H9 (cell line): Measurements from ENCODE around the gene PLPP7. TPM values are rescaled to one million over a fixed set of nuclear protein-coding genes. Genes with fewer than 3 reads are reported as not detected.

ENCODE experiments used
- DNase-seq: peaks from one replicate; pipeline ENCODE4 v3.0.0-alpha.2; 2017
- H2AFZ ChIP-seq: one replicate; pipeline ENCODE4 v1.6.1; 2013; ENCODE audit warnings: mild to moderate bottlenecking, low read length, control low read depth, moderate library complexity
- H2AK5ac ChIP-seq: 2 replicates; pipeline ENCODE4 v1.6.1; 2013; ENCODE audit warnings: low read length, control low read depth, mixed read lengths; ENCODE audit not compliant: insufficient read length
- H2BK120ac ChIP-seq: one replicate; pipeline ENCODE4 v1.6.1; 2013; ENCODE audit warnings: low read depth, mild to moderate bottlenecking, low read length, control low read depth, inconsistent platforms; ENCODE audit not compliant: poor library complexity, severe bottlenecking
- H2BK12ac ChIP-seq: 2 replicates; pipeline ENCODE4 v1.6.1; 2013; ENCODE audit warnings: low read length, control low read depth, mixed read lengths, low read depth; ENCODE audit not compliant: insufficient read length
- H2BK15ac ChIP-seq: 2 replicates; pipeline ENCODE4 v1.6.1; 2013; ENCODE audit warnings: low read depth, low read length, control low read depth
- H2BK20ac ChIP-seq: one replicate; pipeline ENCODE4 v1.6.1; 2013; ENCODE audit warnings: low read depth, mild to moderate bottlenecking, low read length, control low read depth, inconsistent platforms; ENCODE audit not compliant: poor library complexity, severe bottlenecking
- H2BK5ac ChIP-seq: 2 replicates; pipeline ENCODE4 v1.6.1; 2013; ENCODE audit warnings: low read length, control low read depth, mixed read lengths; ENCODE audit not compliant: insufficient read length
- H3K14ac ChIP-seq: 2 replicates; pipeline ENCODE4 v1.6.1; 2013; ENCODE audit warnings: low read length, control low read depth; ENCODE audit not compliant: insufficient read depth
- H3K18ac ChIP-seq: 2 replicates; pipeline ENCODE4 v1.6.1; 2013; ENCODE audit warnings: low read depth, mild to moderate bottlenecking, mixed read lengths, low read length, control low read depth; ENCODE audit not compliant: insufficient read length
- H3K23ac ChIP-seq: 2 replicates; pipeline ENCODE4 v1.6.1; 2013; ENCODE audit warnings: low read length, control low read depth, mixed read lengths, low read depth; ENCODE audit not compliant: insufficient read length
- H3K23me2 ChIP-seq: 2 replicates; pipeline ENCODE4 v1.6.1; 2013; ENCODE audit warnings: low read depth, mild to moderate bottlenecking, mixed read lengths, low read length, control low read depth; ENCODE audit not compliant: insufficient read length, poor library complexity, severe bottlenecking
- H3K27ac ChIP-seq: 2 replicates; pipeline ENCODE4 v1.5.1; 2013; ENCODE audit warnings: low read length, control low read depth, mixed read lengths, low read depth; ENCODE audit not compliant: insufficient read length
- H3K27me3 ChIP-seq: 2 replicates; pipeline ENCODE4 v1.6.1; 2013; ENCODE audit warnings: low read length, control low read depth, inconsistent platforms; ENCODE audit not compliant: insufficient read depth
- H3K4ac ChIP-seq: 2 replicates; pipeline ENCODE4 v1.6.1; 2013; ENCODE audit warnings: low read depth, mild to moderate bottlenecking, control low read depth, inconsistent platforms, low read length, moderate library complexity
- H3K4me1 ChIP-seq: 2 replicates; pipeline ENCODE4 v1.6.1; 2013; ENCODE audit warnings: low read length, control low read depth, inconsistent platforms; ENCODE audit not compliant: insufficient read depth
- H3K4me2 ChIP-seq: 2 replicates; pipeline ENCODE4 v1.6.1; 2013; ENCODE audit warnings: low read length, control low read depth, mixed read lengths; ENCODE audit not compliant: insufficient read length, insufficient read depth
- H3K56ac ChIP-seq: 2 replicates; pipeline ENCODE4 v1.6.1; 2013; ENCODE audit warnings: low read depth, mild to moderate bottlenecking, mixed read lengths, low read length, control low read depth; ENCODE audit not compliant: insufficient read length
- H3K79me1 ChIP-seq: 2 replicates; pipeline ENCODE4 v1.6.1; 2013; ENCODE audit warnings: low read depth, mild to moderate bottlenecking, moderate library complexity, low read length, control low read depth, inconsistent platforms; ENCODE audit not compliant: insufficient read depth, poor library complexity, severe bottlenecking
- H3K79me2 ChIP-seq: 2 replicates; pipeline ENCODE4 v1.6.1; 2013; ENCODE audit warnings: low read length, control low read depth, inconsistent platforms; ENCODE audit not compliant: insufficient read depth
- H3K9ac ChIP-seq: 2 replicates; pipeline ENCODE4 v1.6.1; 2013; ENCODE audit warnings: low read length, control low read depth, mixed read lengths; ENCODE audit not compliant: insufficient read length; ENCODE audit errors: extremely low read depth
- H3K9me3 ChIP-seq: one replicate; pipeline ENCODE4 v1.6.1; 2013; ENCODE audit warnings: low read depth, low read length, inconsistent platforms; ENCODE audit not compliant: control insufficient read depth
- H3T11ph ChIP-seq: one replicate; pipeline ENCODE4 v1.6.1; 2013; ENCODE audit warnings: mild to moderate bottlenecking, low read length, control low read depth, inconsistent platforms
- H4K20me1 ChIP-seq: one replicate; pipeline ENCODE4 v1.6.1; 2013; ENCODE audit not compliant: control insufficient read depth, insufficient read length, insufficient read depth
- H4K5ac ChIP-seq: 2 replicates; pipeline ENCODE4 v1.6.1; 2013; ENCODE audit warnings: low read depth, mild to moderate bottlenecking, mixed read lengths, low read length, control low read depth; ENCODE audit not compliant: insufficient read length
- H4K8ac ChIP-seq: replicated peaks from 2 replicates; pipeline ENCODE4 v1.6.1; 2013; ENCODE audit warnings: low read length, control low read depth, mixed read lengths, low read depth; ENCODE audit not compliant: insufficient read length
- H4K91ac ChIP-seq: 2 replicates; pipeline ENCODE4 v1.6.1; 2013; ENCODE audit warnings: low read depth, mild to moderate bottlenecking, moderate library complexity, mixed read lengths, low read length, control low read depth; ENCODE audit not compliant: insufficient read length
- H3K27ac Mint-ChIP-seq, 3 experiments: 2 replicates in 2 of 3; 3 replicates in 1 of 3; pipeline ENCODE4 v1.8.0; 2020 to 2021; ENCODE audit warnings: mixed read lengths in 3 of 3, mild to moderate bottlenecking in 1 of 3, moderate library complexity in 1 of 3
- H3K27me3 Mint-ChIP-seq: 2 replicates; pipeline ENCODE4 v1.8.0; 2021; ENCODE audit warnings: low read depth, mild to moderate bottlenecking, moderate library complexity, mixed read lengths
- H3K36me3 Mint-ChIP-seq, 3 experiments: 2 replicates in 2 of 3; 3 replicates in 1 of 3; pipeline ENCODE4 v1.8.0; 2020 to 2021; ENCODE audit warnings: low read depth in 3 of 3, mixed read lengths in 3 of 3; ENCODE audit not compliant: insufficient read depth in 1 of 3
- H3K4me1 Mint-ChIP-seq, 2 experiments: 2 replicates each; pipeline ENCODE4 v1.8.0; 2020; ENCODE audit warnings: mixed read lengths in 2 of 2
- H3K4me3 Mint-ChIP-seq, 2 experiments: 2 replicates in 1 of 2; 3 replicates in 1 of 2; pipeline ENCODE4 v1.8.0; 2020 to 2021; ENCODE audit warnings: mild to moderate bottlenecking in 2 of 2, mixed read lengths in 2 of 2, moderate library complexity in 1 of 2
- H3K9me3 Mint-ChIP-seq, 2 experiments: 2 replicates in 1 of 2; 3 replicates in 1 of 2; pipeline ENCODE4 v1.8.0; 2020; ENCODE audit warnings: mild to moderate bottlenecking in 2 of 2, mixed read lengths in 2 of 2, moderate library complexity in 1 of 2
- WGBS: extraction: QIAGEN DNeasy Blood & Tissue Kit; methylation state at CpG from one replicate; pipeline ENCODE4 v1.1.7; 2013; ENCODE audit warnings: missing lambda C conversion rate, low lambda C conversion rate, mixed read lengths; ENCODE audit not compliant: insufficient read length; ENCODE audit errors: extremely low coverage; 5-methylcytosine and 5-hydroxymethylcytosine counted together
- total RNA-seq: library from RNA; stranded (reverse); gene quantifications from 2 replicates; pipeline ENCODE4 v1.2.1, GENCODE V29; 2021
- TF ChIP-seq, protein P1 (sequence below): fragments of 200-600 bp; sonication (generic); conservative IDR thresholded peaks from 3 replicates; pipeline ENCODE4 v1.8.0; 2021; ENCODE audit warnings: antibody characterized with exemption, mild to moderate bottlenecking

Gene PLPP7
- total RNA-seq, 1 experiment from 2014 or later, result 1.9 TPM

GRCh38 chr9:131276891-131277286 is 12.6 kb upstream of the PLPP7 start:
- H3K4ac ChIP-seq, result no peak overlapping the region
- no peaks in the 10 kb centered on the region for H3K79me1 ChIP-seq
- no peak overlapping the region for H4K8ac ChIP-seq
- H3K4me2 ChIP-seq, result peak overlapping the region; percentile 3
- H4K91ac ChIP-seq, result no peak overlapping the region
- H3K18ac ChIP-seq, result no peak overlapping the region
- no peak overlapping the region for H2BK20ac ChIP-seq
- WGBS, result no CpG with 5 or more reads among the region's 60 CpGs
- H3K9ac ChIP-seq, result no peak overlapping the region
- H2AK5ac ChIP-seq, result no peak overlapping the region
- no peak overlapping the region for H2BK120ac ChIP-seq
- H2BK15ac ChIP-seq, result no peak overlapping the region
- no peak overlapping the region for H4K5ac ChIP-seq
- no peak overlapping the region for H3K23ac ChIP-seq
- Mint-ChIP-seq H3K27ac (no peak overlapping the region), H3K9me3 (no peaks in the 10 kb centered on the region; a peak in 1 of 5 replicates), H3K4me3 (peak overlapping the region; percentile 8 to 35; a peak in 1 of 5 replicates), H3K27me3 (peaks cover 45% of the 10 kb centered on the region), H3K36me3 (no peaks in the 10 kb centered on the region; a peak in 1 of 7 replicates), H3K4me1 (peaks cover 20 to 39% of the 10 kb centered on the region in 2 experiments)
- 0 out of 2 replicates have a peak, but pooled peaks cover 3% of the 10 kb centered on the region for H3K4me1 ChIP-seq
- no peak overlapping the region for H3T11ph ChIP-seq
- H3K23me2 ChIP-seq, result peaks cover 6% of the 10 kb centered on the region
- no peak overlapping the region for H2BK12ac ChIP-seq
- no peak overlapping the region for H2AFZ ChIP-seq
- no peak overlapping the region for H2BK5ac ChIP-seq
- H3K27me3 ChIP-seq, result peaks cover 6% of the 10 kb centered on the region; the same call in 1 of the 2 replicates
- no peak overlapping the region for H3K27ac ChIP-seq
- H3K79me2 ChIP-seq, result no peaks in the 10 kb centered on the region
- no peak for DNase-seq
- H4K20me1 ChIP-seq, result peaks cover 2% of the 10 kb centered on the region
- TF ChIP-seq, protein P1, sequence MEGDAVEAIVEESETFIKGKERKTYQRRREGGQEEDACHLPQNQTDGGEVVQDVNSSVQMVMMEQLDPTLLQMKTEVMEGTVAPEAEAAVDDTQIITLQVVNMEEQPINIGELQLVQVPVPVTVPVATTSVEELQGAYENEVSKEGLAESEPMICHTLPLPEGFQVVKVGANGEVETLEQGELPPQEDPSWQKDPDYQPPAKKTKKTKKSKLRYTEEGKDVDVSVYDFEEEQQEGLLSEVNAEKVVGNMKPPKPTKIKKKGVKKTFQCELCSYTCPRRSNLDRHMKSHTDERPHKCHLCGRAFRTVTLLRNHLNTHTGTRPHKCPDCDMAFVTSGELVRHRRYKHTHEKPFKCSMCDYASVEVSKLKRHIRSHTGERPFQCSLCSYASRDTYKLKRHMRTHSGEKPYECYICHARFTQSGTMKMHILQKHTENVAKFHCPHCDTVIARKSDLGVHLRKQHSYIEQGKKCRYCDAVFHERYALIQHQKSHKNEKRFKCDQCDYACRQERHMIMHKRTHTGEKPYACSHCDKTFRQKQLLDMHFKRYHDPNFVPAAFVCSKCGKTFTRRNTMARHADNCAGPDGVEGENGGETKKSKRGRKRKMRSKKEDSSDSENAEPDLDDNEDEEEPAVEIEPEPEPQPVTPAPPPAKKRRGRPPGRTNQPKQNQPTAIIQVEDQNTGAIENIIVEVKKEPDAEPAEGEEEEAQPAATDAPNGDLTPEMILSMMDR, result no peak
- H3K14ac ChIP-seq, result no peak overlapping the region
- H3K56ac ChIP-seq, result no peak overlapping the region
- H3K9me3 ChIP-seq, result no peaks in the 10 kb centered on the region
